Vagina (tissue), 2 donors: Measurements from ENCODE around the gene ZPLD1.

Experiments used
- CTCF ChIP-seq, 3 experiments: fragments of 450-650 bp in 2 of 3; fragments of 200-600 bp in 1 of 3; sonication (generic) in 1 of 3; IDR thresholded peaks; one replicate each; pipeline ENCODE4 v1.5.1; 2017 to 2019; ENCODE audit warnings: antibody characterized with exemption in 3 of 3, mild to moderate bottlenecking in 2 of 3, moderate library complexity in 2 of 3
- POLR2A ChIP-seq, 2 donors: fragments of 450-650 bp; IDR thresholded peaks; one replicate each; pipeline ENCODE4 v1.6.1; 2017; ENCODE audit warnings: antibody characterized with exemption in 2 of 2, mild to moderate bottlenecking in 2 of 2, moderate library complexity in 2 of 2

- TF ChIP-seq CTCF (IDR thresholded peaks at IDR 0.05) (no peak), POLR2A (IDR thresholded peaks at IDR 0.05) (no peak)
Measured at GRCh38 chr3:102451543-102451942, 16.7 kb downstream of the ZPLD1 start.
